Measurements from ENCODE around the gene MED20. TPM values are rescaled to one million over a fixed set of nuclear protein-coding genes. Genes with fewer than 3 reads are reported as not detected.

The MED20 gene
- total RNA-seq, 4 donors from 2014 or later: 1.0 to 36.8 (median 17.3) TPM

- intact Hi-C loops (cut with DNase I; ENCODE audit: low total_unique reads): no loop called here
- DNase-seq: no peak
- no peaks in the 10 kb centered on the region for H3K9me3 ChIP-seq
- TF ChIP-seq, protein P1, sequence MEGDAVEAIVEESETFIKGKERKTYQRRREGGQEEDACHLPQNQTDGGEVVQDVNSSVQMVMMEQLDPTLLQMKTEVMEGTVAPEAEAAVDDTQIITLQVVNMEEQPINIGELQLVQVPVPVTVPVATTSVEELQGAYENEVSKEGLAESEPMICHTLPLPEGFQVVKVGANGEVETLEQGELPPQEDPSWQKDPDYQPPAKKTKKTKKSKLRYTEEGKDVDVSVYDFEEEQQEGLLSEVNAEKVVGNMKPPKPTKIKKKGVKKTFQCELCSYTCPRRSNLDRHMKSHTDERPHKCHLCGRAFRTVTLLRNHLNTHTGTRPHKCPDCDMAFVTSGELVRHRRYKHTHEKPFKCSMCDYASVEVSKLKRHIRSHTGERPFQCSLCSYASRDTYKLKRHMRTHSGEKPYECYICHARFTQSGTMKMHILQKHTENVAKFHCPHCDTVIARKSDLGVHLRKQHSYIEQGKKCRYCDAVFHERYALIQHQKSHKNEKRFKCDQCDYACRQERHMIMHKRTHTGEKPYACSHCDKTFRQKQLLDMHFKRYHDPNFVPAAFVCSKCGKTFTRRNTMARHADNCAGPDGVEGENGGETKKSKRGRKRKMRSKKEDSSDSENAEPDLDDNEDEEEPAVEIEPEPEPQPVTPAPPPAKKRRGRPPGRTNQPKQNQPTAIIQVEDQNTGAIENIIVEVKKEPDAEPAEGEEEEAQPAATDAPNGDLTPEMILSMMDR (IDR thresholded peaks at IDR 0.05): no peak
- no peak for TF ChIP-seq POLR2A (IDR thresholded peaks at IDR 0.05)
- H3K27me3 ChIP-seq: no peaks in the 10 kb centered on the region
- H3K36me3 ChIP-seq: no peaks in the 10 kb centered on the region
- H3K4me3 ChIP-seq: no peak overlapping the region
- H3K4me1 ChIP-seq: no peaks in the 10 kb centered on the region
- H3K27ac ChIP-seq: no peak overlapping the region
Measured at GRCh38 chr6:41966214-41966920, 45.4 kb upstream of the MED20 start.

DNA sequence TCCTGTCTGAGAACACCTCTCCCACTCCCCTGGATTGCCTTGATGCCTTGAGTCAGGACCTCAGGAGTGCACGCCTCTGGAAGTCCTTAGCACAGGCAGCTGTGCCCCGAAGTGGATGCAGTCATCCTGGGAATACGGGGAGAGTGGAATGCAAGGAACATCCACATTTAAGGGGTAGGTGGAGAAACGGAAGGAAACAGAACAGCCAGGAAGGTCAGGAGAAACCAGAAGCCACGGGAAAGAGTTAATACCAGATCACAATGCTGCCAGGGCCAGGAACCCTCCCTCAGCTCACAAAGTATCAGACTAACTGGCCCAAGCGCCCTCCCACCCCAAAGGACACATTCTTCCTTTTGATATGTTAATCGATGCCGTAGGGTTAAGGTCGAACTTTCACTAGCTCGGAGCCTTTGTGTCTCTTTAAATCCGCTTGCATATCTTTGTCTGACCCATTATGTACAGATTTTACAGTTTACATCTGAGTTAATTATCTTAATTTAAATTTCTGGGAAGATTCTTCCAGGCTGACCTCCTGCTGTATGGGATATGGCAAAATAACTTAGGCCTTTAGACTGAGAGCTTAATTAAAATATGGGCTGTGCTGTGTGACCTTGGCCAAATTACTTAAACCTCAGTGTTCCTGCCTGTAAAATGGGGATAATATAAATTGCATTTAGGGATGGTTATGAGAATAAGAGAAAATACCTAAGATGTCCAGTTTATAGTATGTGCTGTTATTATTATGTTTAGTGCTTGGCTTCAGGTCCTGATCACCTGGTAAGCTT lies 44.7 kb upstream of the MED20 start:
- no peaks in the 10 kb centered on the region for H3K4me1 ChIP-seq
- H3K27ac ChIP-seq: no peak overlapping the region
- no peak overlapping the region for H3K4me3 ChIP-seq
- H3K9me3 ChIP-seq: no peaks in the 10 kb centered on the region
- DNase-seq: no peak
- intact Hi-C loops (cut with DNase I; ENCODE audit: low total_unique reads): no loop called here
- no peak for TF ChIP-seq POLR2A (IDR thresholded peaks at IDR 0.05)
- TF ChIP-seq, protein P1 (IDR thresholded peaks at IDR 0.05): no peak
- no peaks in the 10 kb centered on the region for H3K27me3 ChIP-seq
- no peaks in the 10 kb centered on the region for H3K36me3 ChIP-seq

GRCh38 chr6:41964201-41964887 lies 43.4 kb upstream of the MED20 start:
- H3K27me3 ChIP-seq: no peaks in the 10 kb centered on the region
- H3K9me3 ChIP-seq: no peaks in the 10 kb centered on the region
- intact Hi-C loops (cut with DNase I; ENCODE audit: low total_unique reads): no loop called here
- H3K4me1 ChIP-seq: no peaks in the 10 kb centered on the region
- H3K27ac ChIP-seq: no peak overlapping the region
- H3K36me3 ChIP-seq: no peaks in the 10 kb centered on the region
- no peak overlapping the region for H3K4me3 ChIP-seq
- TF ChIP-seq POLR2A (IDR thresholded peaks at IDR 0.05): no peak
- TF ChIP-seq, protein P1 (IDR thresholded peaks at IDR 0.05): no peak
- DNase-seq: no peak

GRCh38 chr6:41963371-41963770 lies 42.4 kb upstream of the MED20 start:
- TF ChIP-seq, protein P1 (IDR thresholded peaks at IDR 0.05): no peak
- intact Hi-C loops (cut with DNase I; ENCODE audit: low total_unique reads): no loop called here
- Histone ChIP-seq H3K4me1 (no peaks in the 10 kb centered on the region), H3K36me3 (no peaks in the 10 kb centered on the region), H3K27ac (no peak overlapping the region), H3K27me3 (no peaks in the 10 kb centered on the region), H3K9me3 (no peaks in the 10 kb centered on the region), H3K4me3 (no peak overlapping the region)
- DNase-seq: no peak

GRCh38 chr6:41960028-41960427 lies 39.1 kb upstream of the MED20 start:
- H3K4me1 ChIP-seq: no peaks in the 10 kb centered on the region
- intact Hi-C loops (cut with DNase I; ENCODE audit: low total_unique reads): no loop called here
- TF ChIP-seq POLR2A (IDR thresholded peaks at IDR 0.05): no peak
- TF ChIP-seq, protein P1 (IDR thresholded peaks at IDR 0.05): no peak
- no peaks in the 10 kb centered on the region for H3K27me3 ChIP-seq
- no peaks in the 10 kb centered on the region for H3K9me3 ChIP-seq
- no peak overlapping the region for H3K27ac ChIP-seq
- no peak overlapping the region for H3K4me3 ChIP-seq
- H3K36me3 ChIP-seq: no peaks in the 10 kb centered on the region
- no peak for DNase-seq

Data from uterus (tissue), 4 donors.